Hepatocyte (in vitro differentiated cells): ENCODE measurements around the gene CDH22.

ENCODE experiments used
- EZH2 ChIP-seq: fragments of 200-600 bp; sonication (generic); IDR thresholded peaks from 2 replicates; pipeline ENCODE4 v1.6.1; 2016; ENCODE audit warnings: antibody characterized with exemption, mild to moderate bottlenecking, borderline replicate concordance
- TF ChIP-seq, protein P1 (sequence below): fragments of 200-600 bp; sonication (generic); IDR thresholded peaks from 2 replicates; pipeline ENCODE4 v1.5.1; 2016; ENCODE audit warnings: antibody characterized with exemption, mild to moderate bottlenecking; ENCODE audit not compliant: poor library complexity

GRCh38 chr20:46211331-46211722 is 97.0 kb downstream of the CDH22 start:
- TF ChIP-seq, protein P1, sequence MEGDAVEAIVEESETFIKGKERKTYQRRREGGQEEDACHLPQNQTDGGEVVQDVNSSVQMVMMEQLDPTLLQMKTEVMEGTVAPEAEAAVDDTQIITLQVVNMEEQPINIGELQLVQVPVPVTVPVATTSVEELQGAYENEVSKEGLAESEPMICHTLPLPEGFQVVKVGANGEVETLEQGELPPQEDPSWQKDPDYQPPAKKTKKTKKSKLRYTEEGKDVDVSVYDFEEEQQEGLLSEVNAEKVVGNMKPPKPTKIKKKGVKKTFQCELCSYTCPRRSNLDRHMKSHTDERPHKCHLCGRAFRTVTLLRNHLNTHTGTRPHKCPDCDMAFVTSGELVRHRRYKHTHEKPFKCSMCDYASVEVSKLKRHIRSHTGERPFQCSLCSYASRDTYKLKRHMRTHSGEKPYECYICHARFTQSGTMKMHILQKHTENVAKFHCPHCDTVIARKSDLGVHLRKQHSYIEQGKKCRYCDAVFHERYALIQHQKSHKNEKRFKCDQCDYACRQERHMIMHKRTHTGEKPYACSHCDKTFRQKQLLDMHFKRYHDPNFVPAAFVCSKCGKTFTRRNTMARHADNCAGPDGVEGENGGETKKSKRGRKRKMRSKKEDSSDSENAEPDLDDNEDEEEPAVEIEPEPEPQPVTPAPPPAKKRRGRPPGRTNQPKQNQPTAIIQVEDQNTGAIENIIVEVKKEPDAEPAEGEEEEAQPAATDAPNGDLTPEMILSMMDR = no peak
- no peak for TF ChIP-seq EZH2
